GM21529 (cell line): ENCODE measurements around the gene GAMT.

Experiments
- ATAC-seq: cut with Tn5 transposase; IDR thresholded peaks from one replicate; pipeline ENCODE4 v1.9.1; 2021; ENCODE audit not compliant: unreplicated experiment

The GAMT gene

GRCh38 chr19:1386945-1387683 is 14.2 kb downstream of the GAMT start:
- ATAC-seq, result no peak

- ATAC-seq, result no peak
Measured at GRCh38 chr19:1385816-1386215, 15.5 kb downstream of the GAMT start.

- no peak for ATAC-seq
Measured at GRCh38 chr19:1384478-1385110, 16.7 kb downstream of the GAMT start.

GRCh38 chr19:1384085-1384462 is 17.3 kb downstream of the GAMT start:
- no peak for ATAC-seq

- ATAC-seq, result peak; percentile 72
Measured at GRCh38 chr19:1383312-1384084, 17.8 kb downstream of the GAMT start, which contains the start of gene NDUFS7. Gene NDUFS7 (plus strand): TSS chr19:1383907. CDS start chr19:1383927, 20 bp downstream.

GRCh38 chr19:1383017-1383311 is 18.4 kb downstream of the GAMT start:
- no peak for ATAC-seq

GRCh38 chr19:1382250-1382649 is 19.1 kb downstream of the GAMT start:
- ATAC-seq, result no peak

- no peak for ATAC-seq
Measured at GRCh38 chr19:1379961-1380489, 21.3 kb downstream of the GAMT start.

- ATAC-seq, result no peak
Measured at GRCh38 chr19:1379126-1379905, 22.0 kb downstream of the GAMT start.

- no peak for ATAC-seq
Measured at GRCh38 chr19:1377965-1378785, 23.2 kb downstream of the GAMT start.

GRCh38 chr19:1377176-1377964 is 24.0 kb downstream of the GAMT start:
- no peak for ATAC-seq

GRCh38 chr19:1376415-1376805 is 24.9 kb downstream of the GAMT start:
- no peak for ATAC-seq

GRCh38 chr19:1374250-1374577 is 27.1 kb downstream of the GAMT start:
- no peak for ATAC-seq

GRCh38 chr19:1373534-1374249 is 27.6 kb downstream of the GAMT start:
- no peak for ATAC-seq

- ATAC-seq, result no peak
Measured at GRCh38 chr19:1373042-1373533, 28.3 kb downstream of the GAMT start.

- no peak for ATAC-seq
Measured at GRCh38 chr19:1370579-1371361, 30.6 kb downstream of the GAMT start.

GRCh38 chr19:1369214-1369805 is 32.0 kb downstream of the GAMT start:
- ATAC-seq, result no peak
